SK-N-MC (cell line): Measurements from ENCODE around the gene HOXD4.

Experiments used
- EZH2 ChIP-seq: fragments of 200-600 bp; sonication (generic); IDR thresholded peaks from one replicate; pipeline ENCODE4 v1.6.1; 2017; ENCODE audit warnings: antibody characterized with exemption
- FOXP2 ChIP-seq: optimal IDR thresholded peaks from 2 replicates; pipeline ENCODE3; 2011; ENCODE audit warnings: mild to moderate bottlenecking, moderate library complexity; ENCODE audit not compliant: insufficient read depth; ENCODE audit errors: extremely low read length, control extremely low read depth
- POLR2AphosphoS5 ChIP-seq: IDR thresholded peaks from 2 replicates; pipeline ENCODE4 v1.6.1; 2012; ENCODE audit warnings: mild to moderate bottlenecking, low read depth, low read length, borderline replicate concordance

DNA sequence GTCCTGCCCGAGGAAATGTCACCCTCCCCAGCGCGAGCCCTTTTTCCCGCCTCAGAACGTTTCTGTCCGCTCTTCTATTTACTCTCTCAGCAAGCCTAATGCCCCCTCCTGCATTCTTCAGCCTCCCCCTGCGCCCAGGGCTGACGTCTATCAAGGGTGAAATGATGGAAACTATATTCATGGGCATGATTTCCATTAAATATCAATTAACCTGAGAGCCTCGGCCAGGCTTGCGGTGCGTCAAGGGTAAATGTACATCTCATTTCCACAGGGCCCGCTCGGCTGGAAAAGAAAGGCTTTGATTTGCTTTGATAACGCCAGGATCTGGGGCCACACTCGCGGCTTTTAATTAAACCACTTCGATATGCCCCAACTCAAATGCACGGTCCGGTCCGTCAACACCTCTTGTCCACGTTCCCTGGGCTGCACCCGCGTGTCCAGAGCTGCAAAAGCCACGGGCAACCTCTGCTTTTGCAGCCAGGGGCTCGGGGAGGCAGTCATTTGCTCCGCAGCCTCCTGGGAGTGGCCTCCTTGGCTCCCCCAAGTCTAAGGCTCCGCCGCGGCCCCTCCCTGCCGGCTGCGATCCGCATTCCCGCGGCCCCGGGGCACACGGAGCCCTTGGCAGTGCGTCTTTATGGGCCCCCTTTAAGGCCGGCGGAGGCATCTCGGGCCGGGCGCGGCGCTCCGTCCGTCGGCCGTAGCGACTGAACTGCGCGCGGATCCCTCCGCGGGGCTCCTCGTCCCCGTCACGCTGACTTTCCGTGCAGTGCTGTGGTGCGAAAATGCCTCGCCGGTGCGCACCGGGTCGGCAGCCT is 22.2 kb upstream of the HOXD4 start, which contains the start of gene HOXD8:
- TF ChIP-seq EZH2, result no peak
- TF ChIP-seq POLR2AphosphoS5, result peak; percentile 74
- TF ChIP-seq FOXP2, result peak; percentile 52
